Measurements from ENCODE around the gene RCOR3. TPM values are rescaled to one million over a fixed set of nuclear protein-coding genes. Genes with fewer than 3 reads are reported as not detected.

The RCOR3 gene
- total and polyA plus RNA-seq, 2 of the 8 experiments (the other 6 are each of a cell fraction or from before 2014, with no cell fraction given) = 21.4 to 36.3 TPM

- no peak for TF ChIP-seq RXRA (IDR thresholded peaks at IDR 0.05; ENCODE audit: insufficient read depth, low read depth, low read length)
- no peak for TF ChIP-seq RBBP5 (IDR thresholded peaks at IDR 0.05; ENCODE audit: borderline replicate concordance, low read depth, low read length)
- no peak for TF ChIP-seq JUN (IDR thresholded peaks at IDR 0.05; ENCODE audit: low read depth, low read length)
- TF ChIP-seq TCF12 (IDR thresholded peaks at IDR 0.05; ENCODE audit: low read depth, low read length) = no peak
- no peak for TF ChIP-seq TAF1 (IDR thresholded peaks at IDR 0.05; ENCODE audit: low read depth, low read length)
These were observed 71.2 kb downstream of the RCOR3 start (continued) for GRCh38 chr1:211330282-211330936.
